ENCODE results near the gene TMC1.

The TMC1 gene

GRCh38 chr9:72880821-72881220, 359.4 kb downstream of the TMC1 start:
- TF ChIP-seq, protein P1, sequence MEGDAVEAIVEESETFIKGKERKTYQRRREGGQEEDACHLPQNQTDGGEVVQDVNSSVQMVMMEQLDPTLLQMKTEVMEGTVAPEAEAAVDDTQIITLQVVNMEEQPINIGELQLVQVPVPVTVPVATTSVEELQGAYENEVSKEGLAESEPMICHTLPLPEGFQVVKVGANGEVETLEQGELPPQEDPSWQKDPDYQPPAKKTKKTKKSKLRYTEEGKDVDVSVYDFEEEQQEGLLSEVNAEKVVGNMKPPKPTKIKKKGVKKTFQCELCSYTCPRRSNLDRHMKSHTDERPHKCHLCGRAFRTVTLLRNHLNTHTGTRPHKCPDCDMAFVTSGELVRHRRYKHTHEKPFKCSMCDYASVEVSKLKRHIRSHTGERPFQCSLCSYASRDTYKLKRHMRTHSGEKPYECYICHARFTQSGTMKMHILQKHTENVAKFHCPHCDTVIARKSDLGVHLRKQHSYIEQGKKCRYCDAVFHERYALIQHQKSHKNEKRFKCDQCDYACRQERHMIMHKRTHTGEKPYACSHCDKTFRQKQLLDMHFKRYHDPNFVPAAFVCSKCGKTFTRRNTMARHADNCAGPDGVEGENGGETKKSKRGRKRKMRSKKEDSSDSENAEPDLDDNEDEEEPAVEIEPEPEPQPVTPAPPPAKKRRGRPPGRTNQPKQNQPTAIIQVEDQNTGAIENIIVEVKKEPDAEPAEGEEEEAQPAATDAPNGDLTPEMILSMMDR (IDR thresholded peaks at IDR 0.05; ENCODE audit: low read depth, low read length) = no peak
- Histone ChIP-seq H3K27ac (no peak overlapping the region), H3K4me3 (ENCODE audit: low read depth, low read length) (no peak overlapping the region), H3K27me3 (ENCODE audit: insufficient read depth, low read depth, severe bottlenecking) (no peaks in the 10 kb centered on the region), H3K36me3 (no peaks in the 10 kb centered on the region), H3K9me3 (ENCODE audit: severe bottlenecking) (no peaks in the 10 kb centered on the region)
- DNase-seq = no peak

- Histone ChIP-seq H3K27me3 (ENCODE audit: insufficient read depth, low read depth, severe bottlenecking) (no peaks in the 10 kb centered on the region), H3K36me3 (no peaks in the 10 kb centered on the region), H3K9me3 (ENCODE audit: severe bottlenecking) (no peaks in the 10 kb centered on the region), H3K27ac (no peak overlapping the region), H3K4me3 (ENCODE audit: low read depth, low read length) (no peak overlapping the region)
- TF ChIP-seq, protein P1 (IDR thresholded peaks at IDR 0.05; ENCODE audit: low read depth, low read length) = no peak
- DNase-seq = no peak
These were observed 360.8 kb downstream of the TMC1 start for GRCh38 chr9:72882117-72882775.

- Histone ChIP-seq H3K27me3 (ENCODE audit: insufficient read depth, low read depth, severe bottlenecking) (no peaks in the 10 kb centered on the region), H3K36me3 (no peaks in the 10 kb centered on the region)
- TF ChIP-seq, protein P1 (IDR thresholded peaks at IDR 0.05; ENCODE audit: low read depth, low read length) = no peak
These were observed 362.5 kb downstream of the TMC1 start for GRCh38 chr9:72883875-72884274.

GRCh38 chr9:72884508-72884907, 363.1 kb downstream of the TMC1 start:
- Histone ChIP-seq H3K36me3 (no peaks in the 10 kb centered on the region), H3K27me3 (ENCODE audit: insufficient read depth, low read depth, severe bottlenecking) (no peaks in the 10 kb centered on the region), H3K27ac (no peak overlapping the region), H3K9me3 (ENCODE audit: severe bottlenecking) (no peaks in the 10 kb centered on the region), H3K4me3 (ENCODE audit: low read depth, low read length) (no peak overlapping the region)
- TF ChIP-seq, protein P1 (IDR thresholded peaks at IDR 0.05; ENCODE audit: low read depth, low read length) = no peak
- no peak for DNase-seq

More at GRCh38 chr9:72883875-72884274, 362.5 kb downstream of the TMC1 start:
- Histone ChIP-seq H3K27ac (no peak overlapping the region), H3K4me3 (ENCODE audit: low read depth, low read length) (no peak overlapping the region), H3K9me3 (ENCODE audit: severe bottlenecking) (no peaks in the 10 kb centered on the region)
- DNase-seq = no peak

All from WERI-Rb-1 (cell line).